Mesenchymal stem cell (in vitro differentiated cells and primary cell): Measurements from ENCODE around the gene ZNF319.

Experiments
- DNase-seq: peaks from one replicate; pipeline ENCODE4 v3.0.0-alpha.2; 2013
- H2AFZ ChIP-seq: one replicate; pipeline ENCODE4 v1.6.1; 2013; ENCODE audit warnings: low read depth, mild to moderate bottlenecking, control low read depth, inconsistent platforms, low read length, moderate library complexity
- H2AK5ac ChIP-seq: 2 replicates; pipeline ENCODE4 v1.6.1; 2013; ENCODE audit warnings: low read length, moderate library complexity, mild to moderate bottlenecking, inconsistent platforms; ENCODE audit not compliant: severe bottlenecking
- H2BK120ac ChIP-seq: one replicate; pipeline ENCODE4 v1.6.1; 2013; ENCODE audit warnings: low read depth, mild to moderate bottlenecking, inconsistent platforms, low read length, moderate library complexity
- H2BK12ac ChIP-seq, 2 experiments: one replicate each; pipeline ENCODE4 v1.6.1; 2013; ENCODE audit warnings: inconsistent platforms in 2 of 2, low read length in 2 of 2, mild to moderate bottlenecking in 2 of 2, moderate library complexity in 2 of 2, control low read depth in 1 of 2
- H2BK15ac ChIP-seq: one replicate; pipeline ENCODE4 v1.6.1; 2013; ENCODE audit warnings: mild to moderate bottlenecking, low read depth, inconsistent platforms; ENCODE audit not compliant: poor library complexity, severe bottlenecking
- H2BK5ac ChIP-seq: 2 replicates; pipeline ENCODE4 v1.6.1; 2013; ENCODE audit warnings: low read depth, mild to moderate bottlenecking, low read length, control low read depth, inconsistent platforms; ENCODE audit not compliant: poor library complexity, severe bottlenecking
- H3K14ac ChIP-seq, 2 experiments: one replicate each; pipeline ENCODE4 v1.6.1; 2013; ENCODE audit warnings: inconsistent platforms in 2 of 2, low read length in 2 of 2, control low read depth in 1 of 2, mild to moderate bottlenecking in 1 of 2, moderate library complexity in 1 of 2
- H3K18ac ChIP-seq, 2 experiments: one replicate each; pipeline ENCODE4 v1.6.1; 2013; ENCODE audit warnings: inconsistent platforms in 2 of 2, low read length in 2 of 2, control low read depth in 1 of 2, low read depth in 1 of 2, mild to moderate bottlenecking in 1 of 2
- H3K23ac ChIP-seq, 2 experiments: one replicate each; pipeline ENCODE4 v1.6.1; 2013; ENCODE audit warnings: inconsistent platforms in 2 of 2, low read length in 2 of 2, mild to moderate bottlenecking in 2 of 2, moderate library complexity in 2 of 2, control low read depth in 1 of 2
- H3K27ac ChIP-seq: 2 replicates; pipeline ENCODE4 v1.5.1; 2013; ENCODE audit warnings: mild to moderate bottlenecking, moderate library complexity, low read length, control low read depth, inconsistent platforms; ENCODE audit not compliant: poor library complexity, severe bottlenecking
- H3K27me3 ChIP-seq, 2 experiments: 2 replicates each; pipeline versions ENCODE4 v1.6.1 to v1.7.0; 2013; ENCODE audit warnings: low read length in 2 of 2, mild to moderate bottlenecking in 2 of 2, moderate library complexity in 2 of 2, control low read depth in 1 of 2, inconsistent platforms in 1 of 2; ENCODE audit not compliant: control insufficient read depth in 1 of 2, insufficient read depth in 1 of 2
- H3K36me3 ChIP-seq, 2 experiments: 2 replicates each; pipeline versions ENCODE4 v1.6.1 to v1.7.0; 2013; ENCODE audit warnings: low read length in 2 of 2, control low read depth in 1 of 2, inconsistent platforms in 1 of 2, low read depth in 1 of 2, mild to moderate bottlenecking in 1 of 2; ENCODE audit not compliant: insufficient read depth in 2 of 2, control insufficient read depth in 1 of 2
- H3K4ac ChIP-seq, 2 experiments: one replicate each; pipeline ENCODE4 v1.6.1; 2013; ENCODE audit warnings: inconsistent platforms in 2 of 2, low read length in 2 of 2, mild to moderate bottlenecking in 2 of 2, moderate library complexity in 2 of 2, control low read depth in 1 of 2, low read depth in 1 of 2
- H3K4me1 ChIP-seq: 2 replicates; pipeline ENCODE4 v1.6.1; 2013; ENCODE audit warnings: low read depth, low read length, control low read depth; ENCODE audit not compliant: control insufficient read depth, insufficient read depth
- H3K4me2 ChIP-seq: 2 replicates; pipeline ENCODE4 v1.6.1; 2013; ENCODE audit warnings: low read length, mild to moderate bottlenecking, inconsistent platforms; ENCODE audit not compliant: poor library complexity, severe bottlenecking
- H3K4me3 ChIP-seq, 2 experiments: 2 replicates each; pipeline versions ENCODE4 v1.5.1 to v1.7.0; 2013; ENCODE audit warnings: low read length in 2 of 2, mild to moderate bottlenecking in 2 of 2, control low read depth in 1 of 2, low read depth in 1 of 2; ENCODE audit not compliant: insufficient read depth in 1 of 2
- H3K79me1 ChIP-seq: replicated peaks from 2 replicates; pipeline ENCODE4 v1.6.1; 2013; ENCODE audit warnings: mild to moderate bottlenecking, control low read depth, low read length, inconsistent platforms; ENCODE audit not compliant: poor library complexity, severe bottlenecking
- H3K9ac ChIP-seq: 2 replicates; pipeline ENCODE4 v1.7.0; 2013; ENCODE audit warnings: mild to moderate bottlenecking, low read length, moderate library complexity
- H3K9me3 ChIP-seq: 2 replicates; pipeline ENCODE4 v1.7.0; 2013; ENCODE audit warnings: mild to moderate bottlenecking, low read length; ENCODE audit not compliant: control insufficient read depth
- H4K8ac ChIP-seq: one replicate; pipeline ENCODE4 v1.6.1; 2013; ENCODE audit warnings: inconsistent platforms, mild to moderate bottlenecking, low read length, moderate library complexity
- H4K91ac ChIP-seq: one replicate; pipeline ENCODE4 v1.6.1; 2013; ENCODE audit warnings: mild to moderate bottlenecking, low read length, inconsistent platforms
- WGBS: methylation state at CpG from one replicate; pipeline ENCODE4 v1.1.7; 2013; ENCODE audit warnings: mixed read lengths; 5-methylcytosine and 5-hydroxymethylcytosine counted together

The ZNF319 gene

GRCh38 chr16:57947261-57947660 is 53.2 kb downstream of the ZNF319 start:
- no peak overlapping the region for H4K91ac ChIP-seq
- H2BK120ac ChIP-seq, result no peak overlapping the region
- H3K18ac ChIP-seq, result no peak overlapping the region
- H3K14ac ChIP-seq, result no peak overlapping the region
- H2AK5ac ChIP-seq, result no peak overlapping the region
- no peak overlapping the region for H3K4me3 ChIP-seq
- DNase-seq, result no peak
- H3K4ac ChIP-seq, result no peak overlapping the region
- peaks cover 3% of the 10 kb centered on the region for H3K9me3 ChIP-seq
- H3K9ac ChIP-seq, result no peak overlapping the region
- no peak overlapping the region for H2BK12ac ChIP-seq
- H2BK15ac ChIP-seq, result no peak overlapping the region
- H2BK5ac ChIP-seq, result no peak overlapping the region
- H2AFZ ChIP-seq, result no peak overlapping the region
- no peaks in the 10 kb centered on the region for H3K79me1 ChIP-seq
- no peak overlapping the region for H4K8ac ChIP-seq
- 90% methylated on average over 2 of the region's 2 CpGs for WGBS
- no peak overlapping the region for H3K27ac ChIP-seq
- H3K4me2 ChIP-seq, result no peak overlapping the region
- H3K4me1 ChIP-seq, result no peaks in the 10 kb centered on the region
- no peaks in the 10 kb centered on the region for H3K36me3 ChIP-seq
- H3K23ac ChIP-seq, result no peak overlapping the region
- peaks cover 49 to 93% of the 10 kb centered on the region in 2 experiments for H3K27me3 ChIP-seq

GRCh38 chr16:57946181-57946801 is 54.2 kb downstream of the ZNF319 start:
- Histone ChIP-seq H2BK15ac (no peak overlapping the region), H3K9me3 (peaks cover 3% of the 10 kb centered on the region), H2AFZ (no peak overlapping the region), H3K79me1 (no peaks in the 10 kb centered on the region), H3K4me3 (no peak overlapping the region), H3K4ac (no peak overlapping the region), H3K9ac (no peak overlapping the region), H2BK120ac (no peak overlapping the region), H3K18ac (no peak overlapping the region), H3K27me3 (peaks cover 42 to 86% of the 10 kb centered on the region in 2 experiments), H3K4me2 (no peak overlapping the region), H2AK5ac (no peak overlapping the region), H2BK12ac (no peak overlapping the region), H4K8ac (no peak overlapping the region), H3K36me3 (no peaks in the 10 kb centered on the region), H3K27ac (no peak overlapping the region), H2BK5ac (no peak overlapping the region), H4K91ac (no peak overlapping the region), H3K4me1 (no peaks in the 10 kb centered on the region), H3K14ac (no peak overlapping the region), H3K23ac (no peak overlapping the region)
- no peak for DNase-seq
- WGBS, result 79% methylated on average over 13 of the region's 13 CpGs

- WGBS, result 57% methylated on average over 5 of the region's 7 CpGs
- Histone ChIP-seq H3K23ac (no peak overlapping the region), H2BK5ac (no peak overlapping the region), H4K8ac (no peak overlapping the region), H3K79me1 (no peaks in the 10 kb centered on the region), H3K9ac (no peak overlapping the region), H3K4me2 (no peak overlapping the region), H3K4me1 (no peaks in the 10 kb centered on the region), H3K36me3 (no peaks in the 10 kb centered on the region), H4K91ac (no peak overlapping the region), H3K14ac (no peak overlapping the region), H3K4me3 (no peak overlapping the region), H3K27me3 (peaks cover 37 to 86% of the 10 kb centered on the region in 2 experiments), H2AFZ (no peak overlapping the region), H3K9me3 (peaks cover 3% of the 10 kb centered on the region), H2AK5ac (no peak overlapping the region), H2BK15ac (no peak overlapping the region), H3K18ac (no peak overlapping the region), H2BK12ac (no peak overlapping the region), H2BK120ac (no peak overlapping the region), H3K27ac (no peak overlapping the region), H3K4ac (no peak overlapping the region)
- DNase-seq, result peak; percentile 4
Observed at GRCh38 chr16:57945740-57946138, 54.7 kb downstream of the ZNF319 start.

- H2BK5ac ChIP-seq, result no peak overlapping the region
- H3K9ac ChIP-seq, result no peak overlapping the region
- H2AK5ac ChIP-seq, result no peak overlapping the region
- H3K79me1 ChIP-seq, result no peaks in the 10 kb centered on the region
- H3K4me2 ChIP-seq, result no peak overlapping the region
- H3K14ac ChIP-seq, result no peak overlapping the region
- no peak overlapping the region for H2BK12ac ChIP-seq
- H3K27ac ChIP-seq, result no peak overlapping the region
- no peak overlapping the region for H3K18ac ChIP-seq
- H3K36me3 ChIP-seq, result no peaks in the 10 kb centered on the region
- H4K8ac ChIP-seq, result no peak overlapping the region
- no peak for DNase-seq
- no peak overlapping the region for H3K4ac ChIP-seq
- H3K4me1 ChIP-seq, result no peaks in the 10 kb centered on the region
- H2AFZ ChIP-seq, result no peak overlapping the region
- H3K4me3 ChIP-seq, result no peak overlapping the region
- no peak overlapping the region for H2BK15ac ChIP-seq
- H3K27me3 ChIP-seq, result peaks cover 34 to 86% of the 10 kb centered on the region in 2 experiments
- 90% methylated on average over 9 of the region's 9 CpGs for WGBS
- no peak overlapping the region for H4K91ac ChIP-seq
- H3K23ac ChIP-seq, result no peak overlapping the region
- H3K9me3 ChIP-seq, result peaks cover 3% of the 10 kb centered on the region
- no peak overlapping the region for H2BK120ac ChIP-seq
Observed at GRCh38 chr16:57944970-57945739, 55.3 kb downstream of the ZNF319 start.
